NCI-H82 (cell line): ENCODE data around the gene ASL.
"Not testable (repeated sequence)": the region's sequence is repeated elsewhere in the genome, so short reads cannot be mapped to it uniquely, and the experiment has no call there.

Experiments
- DNase-seq: peaks from one replicate; lab custom pipeline; 2025; lab: John Stamatoyannopoulos, UW

Gene ASL

GRCh38 chr7:66076462-66077329 is 1.1 kb downstream of the ASL start:
- DNase-seq: no peak

GRCh38 chr7:66078067-66078466 is 2.4 kb downstream of the ASL start:
- no peak for DNase-seq

GRCh38 chr7:66082083-66082482 is 6.5 kb downstream of the ASL start:
- DNase-seq: no peak

- DNase-seq: no peak
These were observed 7.3 kb downstream of the ASL start for GRCh38 chr7:66082886-66083415.

- DNase-seq: no peak
These were observed 8.1 kb downstream of the ASL start for GRCh38 chr7:66083677-66084076.

GRCh38 chr7:66088861-66089838 is 13.5 kb downstream of the ASL start:
- DNase-seq: no peak

- no peak for DNase-seq
These were observed 17.0 kb downstream of the ASL start for GRCh38 chr7:66092654-66093053.

- no peak for DNase-seq
These were observed 19.4 kb downstream of the ASL start for GRCh38 chr7:66095010-66095409.

- peak; percentile 8 for DNase-seq
These were observed 23.6 kb downstream of the ASL start for GRCh38 chr7:66099232-66099550.

GRCh38 chr7:66099551-66100407 is 24.2 kb downstream of the ASL start:
- DNase-seq: peak; percentile 89

- DNase-seq: no peak
These were observed 24.9 kb downstream of the ASL start for GRCh38 chr7:66100408-66101050.

GRCh38 chr7:66102168-66102567 is 26.5 kb downstream of the ASL start:
- not testable (repeated sequence) for DNase-seq

GRCh38 chr7:66103994-66104393 is 28.4 kb downstream of the ASL start:
- not testable (repeated sequence) for DNase-seq

GRCh38 chr7:66105263-66105748 is 29.7 kb downstream of the ASL start:
- DNase-seq: no peak

- not testable (repeated sequence) for DNase-seq
These were observed 32.8 kb downstream of the ASL start for GRCh38 chr7:66108410-66108809.

GRCh38 chr7:66110856-66111255 is 35.2 kb downstream of the ASL start:
- DNase-seq: no peak

- peak; percentile 78 for DNase-seq
These were observed 39.4 kb downstream of the ASL start, which contains the start of gene CRCP for GRCh38 chr7:66114743-66115649. Gene CRCP (plus strand): TSS chr7:66114847. CDS start chr7:66114963, 116 bp downstream.

GRCh38 chr7:66116680-66117420 is 41.2 kb downstream of the ASL start:
- DNase-seq: not testable (repeated sequence)

- DNase-seq: no peak
These were observed 43.0 kb downstream of the ASL start for GRCh38 chr7:66118603-66119002.
